IPS-18a (cell line): ENCODE measurements around the gene HES5.

ENCODE experiments used
- H3K27ac ChIP-seq: one replicate; pipeline ENCODE4 v1.5.1; 2013; ENCODE audit warnings: low read length
- H3K27me3 ChIP-seq: one replicate; pipeline ENCODE4 v1.6.1; 2013; ENCODE audit warnings: mild to moderate bottlenecking, low read length; ENCODE audit not compliant: control insufficient read depth, insufficient read depth
- H3K36me3 ChIP-seq: one replicate; pipeline ENCODE4 v1.6.1; 2013; ENCODE audit warnings: low read depth, low read length; ENCODE audit not compliant: control insufficient read depth
- H3K4me1 ChIP-seq: one replicate; pipeline ENCODE4 v1.6.1; 2013; ENCODE audit warnings: low read depth, low read length; ENCODE audit not compliant: control insufficient read depth
- H3K4me3 ChIP-seq: one replicate; pipeline ENCODE4 v1.5.1; 2013; ENCODE audit warnings: low read length
- H3K9ac ChIP-seq: one replicate; pipeline ENCODE4 v1.6.1; 2013; ENCODE audit warnings: mild to moderate bottlenecking, low read length, moderate library complexity
- H3K9me3 ChIP-seq: one replicate; pipeline ENCODE4 v1.6.1; 2013; ENCODE audit warnings: low read depth, low read length; ENCODE audit not compliant: control insufficient read depth

Gene HES5

DNA sequence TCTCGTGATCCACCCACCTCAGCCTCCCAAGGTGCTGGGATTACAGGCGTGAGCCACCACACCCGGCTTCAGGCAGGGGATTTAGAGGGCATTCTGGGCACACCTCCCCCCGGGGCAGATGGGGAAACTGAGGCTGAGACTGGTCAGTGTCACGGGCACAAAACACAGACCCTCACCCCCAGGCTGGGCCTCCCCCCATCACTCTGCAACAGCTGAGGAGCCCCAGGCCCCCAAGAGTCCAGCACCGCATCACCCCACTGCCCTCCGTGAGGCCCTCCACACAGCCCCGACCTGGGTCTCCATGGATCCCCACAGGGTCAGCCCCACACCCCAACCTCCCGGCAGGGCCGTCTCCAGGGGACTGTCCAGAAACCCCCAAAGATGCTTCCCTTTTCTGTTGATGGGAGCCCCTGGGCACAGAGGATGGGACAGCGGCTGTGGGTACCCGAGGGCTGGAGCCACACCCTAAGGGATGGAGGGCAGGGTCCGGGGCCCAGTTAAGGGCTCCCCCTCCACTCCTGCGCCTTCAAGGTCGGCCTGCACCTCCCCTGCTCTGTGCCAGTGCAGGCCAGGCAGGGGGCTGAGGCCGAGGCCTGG is 37.1 kb upstream of the HES5 start:
- no peaks in the 10 kb centered on the region for H3K9me3 ChIP-seq
- no peak overlapping the region for H3K9ac ChIP-seq
- no peaks in the 10 kb centered on the region for H3K36me3 ChIP-seq
- no peaks in the 10 kb centered on the region for H3K27me3 ChIP-seq
- no peak overlapping the region for H3K27ac ChIP-seq
- H3K4me3 ChIP-seq: no peak overlapping the region
- no peaks in the 10 kb centered on the region for H3K4me1 ChIP-seq

DNA sequence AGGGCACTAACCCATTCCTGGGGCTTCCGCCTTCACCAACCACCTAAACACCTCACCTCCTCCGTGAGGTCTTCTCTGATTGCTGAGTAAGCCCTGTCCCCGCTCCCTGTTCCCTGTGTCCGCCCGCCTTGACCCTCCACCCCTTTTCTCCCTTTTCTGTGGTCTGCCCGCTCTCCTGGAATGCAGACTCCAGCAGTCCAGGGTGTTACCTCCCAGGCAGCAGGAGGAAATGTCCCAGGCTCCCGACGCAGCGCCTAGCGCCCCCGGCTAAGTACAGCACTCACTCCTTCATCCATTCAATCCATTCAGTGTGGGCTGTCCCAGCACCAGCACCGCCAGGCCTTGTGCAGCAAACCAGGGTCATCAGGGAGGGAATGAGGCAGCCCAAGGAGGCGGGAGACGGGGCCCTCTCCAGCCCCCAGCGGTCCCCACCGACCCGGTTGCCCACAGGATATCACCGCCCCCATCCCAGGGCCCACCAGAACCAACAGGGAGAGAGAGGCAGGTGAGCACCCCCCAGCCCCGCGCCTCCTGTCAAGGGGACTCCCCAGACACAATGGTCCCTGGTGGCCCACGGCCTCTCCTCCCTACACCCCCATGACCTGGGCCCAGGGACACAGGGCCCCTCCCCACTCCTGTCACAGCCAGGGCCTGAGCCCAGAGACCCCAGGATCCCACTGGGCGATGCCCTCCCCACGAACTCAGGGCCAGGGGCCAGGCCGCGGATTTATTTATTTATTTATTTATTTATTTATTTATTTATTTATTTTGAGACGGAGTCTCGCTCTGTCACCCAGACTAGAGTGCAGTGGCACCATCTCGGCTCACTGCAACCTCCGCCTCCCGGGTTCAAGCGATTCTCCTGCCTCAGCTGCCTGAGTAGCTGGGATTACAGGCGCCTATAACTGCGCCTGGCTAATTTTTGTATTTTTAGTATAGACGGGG is 36.3 kb upstream of the HES5 start:
- Histone ChIP-seq H3K9ac (no peak overlapping the region), H3K9me3 (no peaks in the 10 kb centered on the region), H3K27ac (no peak overlapping the region), H3K4me3 (no peak overlapping the region), H3K36me3 (no peaks in the 10 kb centered on the region), H3K4me1 (no peaks in the 10 kb centered on the region), H3K27me3 (no peaks in the 10 kb centered on the region)

DNA sequence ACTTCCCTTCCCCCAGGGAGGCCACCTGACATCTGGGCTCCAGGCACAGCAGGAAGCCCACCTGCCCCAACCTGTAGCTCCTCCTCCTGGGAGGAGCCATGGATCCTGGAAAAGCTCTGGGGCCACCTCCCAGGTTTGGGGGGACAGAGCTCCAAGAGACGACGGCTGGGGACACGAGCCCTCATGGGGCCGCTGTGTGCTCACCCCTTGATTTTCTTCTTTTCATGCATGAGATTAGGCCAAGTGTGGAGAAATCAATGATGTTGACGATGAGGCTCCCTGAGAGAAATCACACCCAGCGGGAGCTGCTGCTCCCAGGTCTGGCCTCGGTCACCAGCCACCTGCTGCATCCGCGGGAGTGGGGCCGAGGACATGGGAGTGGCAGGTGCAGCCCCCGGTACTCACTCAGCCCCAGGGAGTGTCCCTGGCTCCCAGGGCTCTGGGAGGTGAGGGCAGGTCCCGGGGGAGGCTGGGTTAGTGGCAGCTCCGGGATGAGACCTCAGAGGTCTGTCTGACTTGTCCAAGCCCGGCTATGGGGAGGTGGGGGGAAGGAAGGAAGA is 34.8 kb upstream of the HES5 start:
- H3K4me1 ChIP-seq: no peaks in the 10 kb centered on the region
- no peak overlapping the region for H3K9ac ChIP-seq

DNA sequence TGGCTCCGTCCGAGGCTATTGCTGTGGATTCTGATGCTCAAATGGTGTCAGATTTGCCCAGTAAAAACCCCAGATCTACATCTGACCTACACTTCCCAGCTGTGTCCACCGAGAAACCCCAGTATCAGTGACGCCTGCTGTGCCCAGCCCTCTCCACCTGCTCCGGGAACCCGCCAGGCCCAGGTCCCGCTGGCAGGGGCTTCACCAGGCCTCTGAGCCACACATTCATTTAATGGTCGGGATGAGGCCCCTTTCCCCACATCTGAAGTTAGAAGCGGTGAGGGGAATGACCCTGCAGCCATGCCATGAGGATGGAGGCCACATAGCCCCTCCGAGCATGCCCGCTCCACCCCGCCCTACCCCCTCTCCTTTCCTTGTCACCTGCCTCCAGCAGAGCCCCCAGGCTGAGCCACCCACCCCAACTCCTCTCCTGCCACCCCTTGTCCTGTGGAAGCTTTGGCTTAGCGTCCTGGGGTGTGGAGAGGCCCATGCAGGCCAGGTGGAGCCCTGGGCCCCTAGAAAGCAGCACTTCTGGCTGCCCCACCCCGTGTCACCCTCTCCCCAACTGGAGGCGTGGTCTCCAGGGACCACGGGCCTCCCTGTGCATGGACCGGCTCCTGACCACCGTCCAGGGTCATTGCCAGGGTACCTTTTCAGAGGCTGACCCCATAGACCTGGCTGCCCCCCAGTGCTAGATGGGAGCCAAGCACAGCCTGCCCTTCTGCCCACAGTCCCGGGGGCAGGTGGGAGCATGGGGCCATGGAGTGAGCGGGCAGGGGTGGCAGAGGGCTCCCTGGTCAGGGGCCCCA is 34.1 kb upstream of the HES5 start:
- Histone ChIP-seq H3K4me3 (no peak overlapping the region), H3K9ac (no peak overlapping the region), H3K27me3 (no peaks in the 10 kb centered on the region), H3K36me3 (no peaks in the 10 kb centered on the region), H3K9me3 (no peaks in the 10 kb centered on the region), H3K27ac (no peak overlapping the region), H3K4me1 (no peaks in the 10 kb centered on the region)

More for the DNA sequence above, 34.8 kb upstream of the HES5 start:
- no peak overlapping the region for H3K27ac ChIP-seq
- H3K9me3 ChIP-seq: no peaks in the 10 kb centered on the region
- no peak overlapping the region for H3K4me3 ChIP-seq
- H3K27me3 ChIP-seq: no peaks in the 10 kb centered on the region
- H3K36me3 ChIP-seq: no peaks in the 10 kb centered on the region

DNA sequence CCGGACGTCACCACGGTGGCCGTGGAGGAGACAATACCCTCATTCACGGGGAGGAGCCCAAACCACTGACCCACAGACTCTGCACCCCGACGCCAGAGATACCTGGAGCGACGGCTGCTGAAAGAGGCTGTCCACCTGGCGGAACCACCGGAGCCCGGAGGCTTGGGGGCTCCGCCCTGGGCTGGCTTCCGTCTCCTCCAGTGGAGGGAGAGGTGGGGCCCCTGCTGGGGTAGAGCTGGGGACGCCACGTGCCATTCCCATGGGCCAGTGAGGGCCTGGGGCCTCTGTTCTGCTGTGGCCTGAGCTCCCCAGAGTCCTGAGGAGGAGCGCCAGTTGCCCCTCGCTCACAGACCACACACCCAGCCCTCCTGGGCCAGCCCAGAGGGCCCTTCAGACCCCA is 33.1 kb upstream of the HES5 start:
- H3K27me3 ChIP-seq: no peaks in the 10 kb centered on the region
- no peaks in the 10 kb centered on the region for H3K4me1 ChIP-seq
- no peaks in the 10 kb centered on the region for H3K36me3 ChIP-seq
- H3K9ac ChIP-seq: no peak overlapping the region
- H3K9me3 ChIP-seq: no peaks in the 10 kb centered on the region
- no peak overlapping the region for H3K27ac ChIP-seq
- no peak overlapping the region for H3K4me3 ChIP-seq

DNA sequence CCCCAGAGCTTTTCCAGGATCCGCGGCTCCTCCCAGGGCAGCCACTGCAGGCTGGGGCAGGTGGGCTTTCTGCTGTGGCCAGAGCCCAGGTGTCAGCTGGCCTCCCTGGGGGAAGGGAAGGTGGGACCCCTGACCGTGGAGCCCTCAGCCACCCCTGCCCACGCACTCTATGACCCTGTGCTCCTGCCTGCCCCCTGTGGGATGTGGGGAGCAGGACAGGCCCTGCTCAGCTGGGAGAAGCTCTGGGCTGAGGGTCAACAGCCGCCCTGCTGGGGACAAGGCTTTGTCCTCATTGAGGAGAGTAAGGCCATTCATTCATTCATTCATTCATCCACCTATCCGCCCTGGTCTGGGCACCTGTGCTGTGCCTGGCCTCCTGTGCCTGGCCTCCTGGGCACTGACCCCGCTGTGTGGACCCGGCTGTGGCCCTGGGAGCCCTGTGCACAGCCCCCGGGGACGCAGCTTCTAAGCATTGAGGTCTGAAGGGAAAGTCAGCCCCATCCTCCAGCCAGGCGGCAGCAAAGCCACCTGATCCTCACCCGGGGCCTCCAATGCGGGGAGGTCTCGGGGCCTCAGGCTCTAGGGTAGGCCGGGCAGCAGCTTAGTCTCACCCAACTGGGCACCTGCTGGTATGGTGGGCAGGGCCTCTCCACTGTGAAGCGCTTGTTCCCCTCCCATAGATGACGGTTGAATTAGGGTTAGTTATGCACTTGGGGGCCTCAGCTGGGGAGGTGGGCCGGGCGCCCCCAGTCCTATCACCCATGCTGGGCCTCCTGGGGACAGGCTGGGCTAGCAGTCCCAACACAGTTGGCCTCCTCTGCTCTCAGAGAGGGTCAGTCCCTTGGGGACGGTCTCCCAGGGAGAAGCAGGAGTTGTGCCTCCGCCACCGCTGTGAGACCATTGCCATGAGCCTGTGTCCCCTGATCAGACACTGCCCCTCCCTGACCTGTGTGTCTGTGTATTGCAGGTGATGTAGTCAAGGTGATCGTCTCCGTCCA is 32.1 kb upstream of the HES5 start:
- Histone ChIP-seq H3K9ac (no peak overlapping the region), H3K27ac (no peak overlapping the region), H3K4me1 (no peaks in the 10 kb centered on the region)

DNA sequence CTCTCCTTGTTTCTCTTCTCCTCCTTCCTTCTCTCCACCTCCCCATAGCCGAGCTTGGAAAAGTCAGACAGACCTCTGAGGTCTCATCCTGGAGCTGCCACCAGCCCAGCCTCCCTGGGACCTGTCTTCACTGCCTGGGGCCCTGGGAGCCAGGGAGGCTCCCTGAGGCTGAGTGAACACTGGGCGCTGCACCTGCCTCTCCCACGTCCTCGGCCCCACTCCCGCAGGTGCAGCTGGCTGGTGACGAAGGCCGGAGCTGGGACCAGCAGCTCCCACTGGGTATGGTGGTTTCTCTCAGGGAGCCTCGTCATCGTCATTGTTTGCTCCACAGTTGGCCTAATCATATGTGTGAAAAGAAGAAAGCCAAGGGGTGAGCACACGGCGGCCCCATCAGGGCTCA is 31.4 kb upstream of the HES5 start:
- Histone ChIP-seq H3K9ac (no peak overlapping the region), H3K4me3 (no peak overlapping the region), H3K27ac (no peak overlapping the region), H3K27me3 (no peaks in the 10 kb centered on the region), H3K9me3 (no peaks in the 10 kb centered on the region), H3K4me1 (no peaks in the 10 kb centered on the region), H3K36me3 (no peaks in the 10 kb centered on the region)

More for the DNA sequence above, 32.1 kb upstream of the HES5 start:
- Histone ChIP-seq H3K36me3 (no peaks in the 10 kb centered on the region), H3K9me3 (no peaks in the 10 kb centered on the region), H3K27me3 (no peaks in the 10 kb centered on the region), H3K4me3 (no peak overlapping the region)

DNA sequence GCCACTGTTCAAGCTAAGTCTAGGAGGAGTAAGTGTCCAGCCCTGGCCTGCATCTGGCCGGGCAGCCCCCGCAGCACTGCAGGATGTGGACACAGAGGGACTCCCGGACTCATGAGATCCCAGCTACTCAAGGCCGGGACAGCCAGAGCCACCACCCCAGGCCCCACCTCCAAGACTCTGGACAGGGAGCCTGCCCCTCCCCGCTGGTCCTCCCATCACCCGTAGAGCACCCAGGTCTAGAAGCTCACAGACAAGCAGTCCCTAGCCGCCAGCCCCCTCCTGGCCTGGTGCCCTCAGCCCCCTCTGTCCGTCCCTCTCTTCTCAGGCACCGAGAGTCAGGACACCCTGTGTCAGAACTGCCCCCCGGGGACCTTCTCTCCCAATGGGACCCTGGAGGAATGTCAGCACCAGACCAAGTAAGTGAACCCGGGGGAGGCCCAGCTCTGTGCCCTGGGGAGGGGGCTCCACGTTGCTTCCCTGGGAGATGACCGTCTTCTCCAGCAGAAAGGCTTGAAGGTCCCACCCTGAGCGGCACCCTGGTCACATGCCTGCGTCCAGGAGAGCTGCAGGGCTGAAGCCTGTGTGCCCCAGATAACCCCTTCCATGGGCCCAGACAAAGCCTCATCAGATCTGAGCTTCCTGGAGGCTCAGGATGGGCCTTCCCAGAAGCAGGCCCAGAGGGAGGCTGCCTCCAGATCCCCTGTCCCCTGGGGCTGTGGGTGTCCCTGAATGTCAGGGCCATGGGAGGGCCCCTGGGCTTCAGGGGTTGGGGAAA is 30.4 kb upstream of the HES5 start:
- no peak overlapping the region for H3K4me3 ChIP-seq
- H3K4me1 ChIP-seq: peaks cover 4% of the 10 kb centered on the region
- no peaks in the 10 kb centered on the region for H3K36me3 ChIP-seq
- no peak overlapping the region for H3K27ac ChIP-seq
- no peaks in the 10 kb centered on the region for H3K9me3 ChIP-seq
- H3K27me3 ChIP-seq: no peaks in the 10 kb centered on the region
- no peak overlapping the region for H3K9ac ChIP-seq

DNA sequence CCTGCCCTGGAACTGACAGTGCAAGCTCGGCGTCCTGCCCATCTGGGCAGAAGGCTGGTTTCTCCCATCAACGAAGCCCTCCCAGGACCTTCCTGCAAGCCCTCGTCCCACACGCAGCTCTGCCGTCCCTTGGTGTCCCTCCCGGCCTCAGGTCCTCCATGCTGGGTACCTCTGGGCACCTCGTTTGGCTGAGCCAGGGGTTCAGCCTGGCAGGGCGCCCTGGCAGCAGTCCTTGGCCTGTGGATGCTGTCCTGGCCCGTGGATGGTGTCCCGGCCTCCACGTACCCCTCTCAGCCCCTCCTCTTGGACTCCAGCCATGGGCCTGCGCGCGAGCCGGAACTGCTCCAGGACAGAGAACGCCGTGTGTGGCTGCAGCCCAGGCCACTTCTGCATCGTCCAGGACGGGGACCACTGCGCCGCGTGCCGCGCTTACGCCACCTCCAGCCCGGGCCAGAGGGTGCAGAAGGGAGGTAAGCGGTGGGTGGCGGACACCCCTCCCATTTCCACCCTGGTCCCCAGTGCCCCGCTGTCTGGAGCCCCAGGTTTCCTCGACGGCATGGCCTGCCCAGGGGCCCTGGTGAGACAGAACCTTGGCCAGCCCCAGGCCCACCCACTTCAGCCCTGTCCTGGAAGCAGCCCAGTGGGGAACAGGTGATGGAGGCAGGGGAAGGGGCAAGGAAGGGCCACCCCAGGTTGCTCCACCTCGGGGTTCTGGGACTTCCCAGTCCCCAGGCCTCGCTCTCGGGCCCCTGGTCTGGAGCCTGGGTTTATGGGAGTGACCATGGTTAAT is 29.6 kb upstream of the HES5 start:
- H3K9ac ChIP-seq: no peak overlapping the region
- peaks cover 4% of the 10 kb centered on the region for H3K4me1 ChIP-seq
- no peak overlapping the region for H3K4me3 ChIP-seq
- H3K27me3 ChIP-seq: no peaks in the 10 kb centered on the region
- H3K36me3 ChIP-seq: no peaks in the 10 kb centered on the region
- H3K27ac ChIP-seq: no peak overlapping the region
- H3K9me3 ChIP-seq: no peaks in the 10 kb centered on the region
